8988T (cell line): ENCODE measurements around the gene NBPF6.
"Not testable (repeated sequence)": the region's sequence is repeated elsewhere in the genome, so short reads cannot be mapped to it uniquely, and the experiment has no call there.

ENCODE experiments used
- DNase-seq: peaks from one replicate; pipeline ENCODE4 v3.0.0; 2011

The NBPF6 gene, protein sequence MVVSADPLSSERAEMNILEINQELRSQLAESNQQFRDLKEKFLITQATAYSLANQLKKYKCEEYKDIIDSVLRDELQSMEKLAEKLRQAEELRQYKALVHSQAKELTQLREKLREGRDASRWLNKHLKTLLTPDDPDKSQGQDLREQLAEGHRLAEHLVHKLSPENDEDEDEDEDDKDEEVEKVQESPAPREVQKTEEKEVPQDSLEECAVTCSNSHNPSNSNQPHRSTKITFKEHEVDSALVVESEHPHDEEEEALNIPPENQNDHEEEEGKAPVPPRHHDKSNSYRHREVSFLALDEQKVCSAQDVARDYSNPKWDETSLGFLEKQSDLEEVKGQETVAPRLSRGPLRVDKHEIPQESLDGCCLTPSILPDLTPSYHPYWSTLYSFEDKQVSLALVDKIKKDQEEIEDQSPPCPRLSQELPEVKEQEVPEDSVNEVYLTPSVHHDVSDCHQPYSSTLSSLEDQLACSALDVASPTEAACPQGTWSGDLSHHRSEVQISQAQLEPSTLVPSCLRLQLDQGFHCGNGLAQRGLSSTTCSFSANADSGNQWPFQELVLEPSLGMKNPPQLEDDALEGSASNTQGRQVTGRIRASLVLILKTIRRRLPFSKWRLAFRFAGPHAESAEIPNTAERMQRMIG

DNA sequence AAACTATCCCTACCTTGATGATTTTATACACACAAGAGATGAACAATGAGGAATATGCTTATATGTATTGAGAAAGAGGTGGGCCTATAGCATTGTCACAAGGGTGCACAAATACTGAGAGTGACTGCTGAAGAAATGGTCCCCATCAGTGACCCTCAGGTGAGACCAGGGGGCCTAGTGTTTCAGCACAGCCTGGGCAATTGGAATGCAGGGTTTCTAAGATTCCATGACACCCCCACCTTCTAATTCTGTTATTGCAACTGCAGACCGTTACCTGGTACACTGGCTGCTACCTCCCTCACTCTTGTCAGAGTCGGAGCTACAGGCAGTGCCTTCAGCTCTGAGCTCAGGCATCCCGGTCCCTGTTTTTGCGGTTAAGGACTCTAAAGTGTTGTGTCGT is at the start of gene NBPF6:
TSS of gene NBPF6 (plus strand) at position 301 of the 400 bp plus-strand sequence. CDS start 259 bp downstream, outside the sequence.
- DNase-seq: not testable (repeated sequence)

- not testable (repeated sequence) for DNase-seq
Measured at GRCh38 chr1:108411098-108411833, 38.9 kb upstream of the NBPF6 start.

DNA sequence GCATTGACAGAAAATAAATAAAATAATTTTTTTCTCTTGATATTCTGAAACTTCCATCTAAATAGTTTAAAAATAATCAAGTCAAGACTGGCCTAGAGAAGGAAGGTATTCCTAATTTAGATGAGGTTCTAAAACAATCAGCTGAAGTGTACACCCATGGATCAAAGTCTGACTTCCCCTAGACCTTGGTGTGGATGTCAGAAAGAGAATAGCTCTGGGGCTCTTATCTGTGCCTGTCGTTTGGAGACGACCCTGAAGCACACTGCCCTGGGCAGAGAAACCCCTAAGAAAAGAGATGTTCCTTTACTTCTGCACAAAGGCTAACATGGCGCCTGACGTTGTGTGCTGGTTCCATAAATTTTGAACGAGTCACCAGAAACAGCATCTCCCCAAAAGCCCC is 30.0 kb upstream of the NBPF6 start:
- DNase-seq: not testable (repeated sequence)

DNA sequence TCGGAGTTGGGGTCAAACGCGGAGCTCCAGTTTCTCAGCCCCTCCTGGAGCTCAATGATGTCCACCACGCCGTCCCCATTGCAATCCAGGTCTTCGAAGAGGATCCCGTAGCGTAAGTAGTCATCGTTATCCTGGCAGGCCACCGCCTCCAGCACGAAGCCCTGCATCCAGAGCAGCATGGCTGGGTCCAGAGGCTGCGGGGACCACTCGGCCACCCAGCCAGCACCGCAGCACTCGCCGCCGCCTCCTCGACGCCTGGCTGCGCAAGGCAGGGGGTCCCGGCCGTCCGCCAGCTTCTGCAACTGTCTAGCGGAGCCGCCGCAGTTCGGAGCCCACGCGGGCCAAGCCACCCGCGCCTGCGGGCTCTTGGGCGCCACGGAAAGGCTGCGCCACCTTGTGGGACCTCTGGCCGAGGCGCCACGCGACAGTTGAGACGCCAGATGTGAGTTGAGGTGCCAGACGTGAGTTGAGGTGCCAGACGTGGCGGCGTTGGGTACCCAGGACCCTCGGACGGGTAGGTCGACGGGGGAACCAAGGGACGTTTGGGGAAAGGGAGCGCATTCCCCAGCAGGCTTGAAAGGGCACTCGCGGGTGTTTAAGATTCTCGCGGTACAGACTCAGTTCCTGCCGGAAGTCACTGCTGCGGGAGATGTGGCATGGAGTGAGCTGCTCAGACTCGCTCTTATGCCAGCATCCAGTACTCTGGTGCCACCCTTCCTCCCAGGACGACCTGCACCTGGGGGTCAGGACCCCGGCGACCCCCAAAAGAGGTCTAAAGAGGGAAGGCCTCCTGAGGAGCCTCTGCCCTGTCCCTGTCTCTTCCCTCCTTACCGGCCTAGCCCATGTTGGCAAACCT is 28.9 kb upstream of the NBPF6 start:
- not testable (repeated sequence) for DNase-seq

- DNase-seq: not testable (repeated sequence)
Measured at GRCh38 chr1:108426877-108427276, 23.3 kb upstream of the NBPF6 start.

- not testable (repeated sequence) for DNase-seq
Measured at GRCh38 chr1:108432002-108432401, 18.1 kb upstream of the NBPF6 start.

DNA sequence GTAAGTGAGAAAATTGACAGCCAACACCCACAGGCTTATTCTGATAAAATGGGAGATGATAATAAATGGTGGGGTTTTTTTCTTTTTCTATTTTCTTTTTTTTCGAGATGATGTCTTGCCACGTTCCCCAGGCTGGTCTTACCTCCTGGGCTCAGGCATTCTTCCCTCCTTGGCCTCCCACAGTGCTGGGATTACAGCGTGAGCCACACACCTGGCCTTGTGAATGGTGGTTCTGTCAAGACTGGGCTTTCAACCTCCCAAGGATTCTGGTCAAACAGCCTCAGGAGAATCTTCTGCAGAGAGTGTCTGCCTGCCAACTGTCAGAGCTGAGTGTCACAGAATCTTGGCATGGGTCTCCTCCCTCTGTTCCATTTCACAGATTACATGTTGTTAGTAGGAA is 16.7 kb upstream of the NBPF6 start:
- not testable (repeated sequence) for DNase-seq

- not testable (repeated sequence) for DNase-seq
Measured at GRCh38 chr1:108438536-108438935, 11.6 kb upstream of the NBPF6 start.

- DNase-seq: not testable (repeated sequence)
Measured at GRCh38 chr1:108454521-108454920, 4.4 kb downstream of the NBPF6 start.

DNA sequence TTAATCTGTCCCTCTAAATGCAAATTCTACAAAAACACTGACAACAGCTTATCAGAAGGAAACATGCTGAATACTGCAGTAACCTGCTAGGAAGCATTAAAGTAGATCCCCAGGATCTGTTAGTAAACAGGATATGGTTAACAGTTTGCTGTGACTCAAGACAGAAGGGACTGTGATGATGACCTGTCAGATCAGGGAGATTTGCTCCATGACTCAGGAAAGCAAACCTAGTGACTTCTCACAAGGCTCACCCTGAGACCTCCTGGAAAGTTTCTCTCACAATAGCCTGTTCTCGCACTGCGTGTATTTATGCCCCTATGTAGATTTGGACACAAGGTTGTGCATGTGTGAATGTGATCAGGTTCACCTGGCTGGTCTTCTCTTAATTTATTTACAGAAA is 8.5 kb downstream of the NBPF6 start:
- not testable (repeated sequence) for DNase-seq

GRCh38 chr1:108461758-108462157 is 11.6 kb downstream of the NBPF6 start:
- not testable (repeated sequence) for DNase-seq

DNA sequence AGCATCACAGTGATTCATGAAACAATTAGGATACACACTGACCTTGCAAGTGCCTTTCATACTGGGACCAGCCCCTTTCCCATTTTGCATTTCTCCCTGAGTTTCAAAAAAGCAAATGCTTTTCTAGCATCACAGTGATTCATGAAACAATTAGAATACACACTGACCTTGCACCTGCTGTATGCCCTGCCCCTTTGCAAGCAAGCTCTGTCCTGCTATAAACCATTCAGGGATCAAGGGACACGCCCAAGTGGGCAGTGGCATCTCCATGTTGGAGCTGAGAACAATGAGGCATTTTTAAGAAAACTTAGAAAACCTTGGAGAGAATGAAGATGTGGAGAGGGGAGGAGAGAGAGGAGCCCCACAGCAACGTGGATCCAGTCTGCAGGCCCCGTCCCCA is 13.8 kb downstream of the NBPF6 start:
- not testable (repeated sequence) for DNase-seq

GRCh38 chr1:108466166-108466565 is 16.0 kb downstream of the NBPF6 start:
- DNase-seq: not testable (repeated sequence)

DNA sequence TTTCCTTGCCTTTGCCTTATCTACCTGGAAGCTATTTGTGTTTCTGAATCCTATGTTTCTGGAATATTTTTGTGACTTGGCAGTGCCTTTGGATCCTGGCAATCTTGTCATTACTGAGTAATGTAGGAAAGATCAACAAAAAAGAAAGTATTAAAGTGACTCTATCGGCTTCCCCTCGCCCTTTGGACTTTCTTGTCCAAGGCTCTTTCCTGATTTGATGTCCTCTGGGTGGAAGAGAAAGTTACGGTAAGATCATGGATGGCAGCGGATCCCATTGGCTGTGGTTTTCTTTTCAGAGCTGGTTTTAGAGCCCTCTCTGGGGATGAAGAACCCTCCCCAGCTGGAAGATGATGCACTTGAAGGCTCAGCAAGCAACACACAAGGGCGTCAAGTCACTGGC is 17.0 kb downstream of the NBPF6 start:
- not testable (repeated sequence) for DNase-seq

GRCh38 chr1:108470750-108471149 is 20.6 kb downstream of the NBPF6 start:
- DNase-seq: not testable (repeated sequence)

DNA sequence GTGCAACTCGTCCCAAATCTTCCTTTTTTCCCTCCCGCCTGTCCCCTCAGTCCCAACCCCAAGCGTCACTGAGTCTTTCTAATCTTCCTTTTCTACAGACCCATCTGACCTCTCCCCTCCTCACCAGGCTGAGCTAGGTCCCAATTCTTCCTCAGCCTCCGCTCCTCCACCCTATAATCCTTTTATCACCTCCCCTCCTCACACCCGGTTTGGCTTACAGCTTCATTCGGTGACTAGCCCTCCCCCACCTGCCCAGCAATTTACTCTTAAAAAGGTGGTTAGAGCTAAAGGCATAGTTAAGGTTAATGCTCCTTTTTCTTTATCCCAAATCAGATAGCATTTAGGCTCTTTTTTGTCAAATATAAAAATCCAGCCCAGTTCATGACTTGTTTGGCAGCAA is 24.4 kb downstream of the NBPF6 start:
- DNase-seq: not testable (repeated sequence)

GRCh38 chr1:108478429-108479015 is 28.4 kb downstream of the NBPF6 start:
- DNase-seq: no peak

DNA sequence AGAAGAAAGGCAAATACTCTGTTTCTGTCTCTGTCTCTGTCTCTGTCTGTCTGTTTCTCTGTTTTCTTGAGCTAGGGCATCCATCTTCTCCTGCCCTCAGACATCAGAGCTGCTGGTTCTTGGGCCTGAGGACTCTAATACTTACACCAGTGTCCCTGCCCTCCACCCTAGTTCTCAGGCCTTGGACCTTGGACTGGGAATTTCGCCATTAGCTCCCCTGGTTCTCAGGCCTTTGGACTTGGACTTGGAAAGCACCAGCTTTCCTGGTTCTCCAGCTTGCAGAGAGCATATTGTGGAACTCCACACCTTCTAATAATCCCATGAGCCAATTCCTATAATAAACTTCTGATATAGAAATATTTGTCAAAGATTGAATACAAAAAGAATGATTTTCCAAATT is 32.6 kb downstream of the NBPF6 start:
- no peak for DNase-seq

- not testable (repeated sequence) for DNase-seq
Measured at GRCh38 chr1:108485990-108486389, 35.8 kb downstream of the NBPF6 start.

- DNase-seq: not testable (repeated sequence)
Measured at GRCh38 chr1:108486707-108487106, 36.6 kb downstream of the NBPF6 start.

DNA sequence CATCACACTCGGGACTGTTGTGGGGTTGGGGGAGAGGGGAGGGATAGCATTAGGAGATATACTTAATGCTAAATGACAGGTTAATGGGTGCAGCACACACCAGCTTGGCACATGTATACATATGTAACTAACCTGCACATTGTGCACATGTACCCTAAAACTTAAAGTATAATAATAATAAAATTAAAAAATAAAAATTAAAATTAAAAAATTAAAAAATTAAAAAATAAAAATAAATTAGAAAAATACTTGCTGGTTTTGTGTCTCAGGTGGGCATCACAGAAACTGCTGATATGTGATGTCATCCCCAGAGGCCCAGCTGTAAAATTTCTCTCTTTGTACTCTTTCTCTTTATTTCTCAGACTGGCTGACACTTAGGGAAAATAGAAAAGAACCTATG is 44.9 kb downstream of the NBPF6 start:
- not testable (repeated sequence) for DNase-seq

- DNase-seq: not testable (repeated sequence)
Measured at GRCh38 chr1:108496856-108497255, 46.7 kb downstream of the NBPF6 start.
